Liver (tissue), 9 donors: Measurements from ENCODE around the gene CDH13. TPM values are rescaled to one million over a fixed set of nuclear protein-coding genes. Genes with fewer than 3 reads are reported as not detected.

Source experiments
- DNase-seq: peaks from one replicate; pipeline ENCODE4 v3.0.0-alpha.2; 2017; ENCODE audit warnings: low spot score
- H3K27ac ChIP-seq, 2 donors: one replicate each; pipeline ENCODE4 v1.7.0; 2013; ENCODE audit warnings: inconsistent platforms in 2 of 2, low read length in 2 of 2, control low read depth in 1 of 2, low read depth in 1 of 2, mild to moderate bottlenecking in 1 of 2
- H3K27me3 ChIP-seq, 4 donors: one replicate each; pipeline versions ENCODE4 v1.6.1 to v1.7.0; 2013; ENCODE audit warnings: low read length in 3 of 4, inconsistent platforms in 1 of 4, mild to moderate bottlenecking in 1 of 4, moderate library complexity in 1 of 4; ENCODE audit not compliant: control insufficient read depth in 4 of 4, insufficient read depth in 4 of 4
- H3K36me3 ChIP-seq, 4 donors: one replicate each; pipeline versions ENCODE4 v1.6.1 to v1.7.0; 2013; ENCODE audit warnings: low read length in 3 of 4, mild to moderate bottlenecking in 3 of 4, low read depth in 1 of 4, moderate library complexity in 1 of 4; ENCODE audit not compliant: control insufficient read depth in 4 of 4, insufficient read depth in 3 of 4
- H3K4me1 ChIP-seq, 4 donors: one replicate each; pipeline versions ENCODE4 v1.6.1 to v1.7.0; 2013; ENCODE audit warnings: low read length in 3 of 4, mild to moderate bottlenecking in 3 of 4, moderate library complexity in 1 of 4; ENCODE audit not compliant: control insufficient read depth in 4 of 4, insufficient read depth in 4 of 4
- H3K4me3 ChIP-seq, 3 donors: one replicate each; pipeline versions ENCODE4 v1.6.1 to v1.7.0; 2013; ENCODE audit warnings: low read length in 3 of 3, control low read depth in 1 of 3, low read depth in 1 of 3, mild to moderate bottlenecking in 1 of 3
- H3K9ac ChIP-seq, 2 donors: one replicate each; pipeline ENCODE4 v1.7.0; 2013; ENCODE audit warnings: low read length in 2 of 2, mild to moderate bottlenecking in 2 of 2, moderate library complexity in 2 of 2, control low read depth in 1 of 2, low read depth in 1 of 2
- H3K9me3 ChIP-seq, 4 donors: one replicate each; pipeline versions ENCODE4 v1.6.1 to v1.7.0; 2013; ENCODE audit warnings: low read length in 3 of 4; ENCODE audit not compliant: control insufficient read depth in 4 of 4
- ATF3 ChIP-seq: IDR thresholded peaks from 2 replicates; pipeline ENCODE4 v1.6.1; 2016; ENCODE audit warnings: antibody characterized with exemption
- CTCF ChIP-seq: fragments of 150-350 bp; IDR thresholded peaks from 2 replicates; pipeline ENCODE4 v1.5.1; 2017; ENCODE audit warnings: improper control_type of control experiment, low read depth, low read length; ENCODE audit not compliant: missing input control
- EGR1 ChIP-seq, 2 donors: IDR thresholded peaks; 2 replicates each; pipeline ENCODE4 v1.6.1; 2016 to 2018; ENCODE audit warnings: antibody characterized with exemption in 2 of 2, low read depth in 2 of 2
- FOXA1 ChIP-seq: IDR thresholded peaks from 2 replicates; pipeline ENCODE4 v1.6.1; 2016; ENCODE audit warnings: antibody characterized with exemption
- FOXA2 ChIP-seq: IDR thresholded peaks from 2 replicates; pipeline ENCODE4 v1.6.1; 2016; ENCODE audit warnings: antibody characterized with exemption
- GABPA ChIP-seq, 2 donors: IDR thresholded peaks in 1 of 2; conservative IDR thresholded peaks in 1 of 2; 2 replicates each; pipeline ENCODE4 v1.6.1; 2016; ENCODE audit warnings: antibody characterized with exemption in 2 of 2, mild to moderate bottlenecking in 1 of 2, moderate library complexity in 1 of 2
- HNF4A ChIP-seq, 2 donors: conservative IDR thresholded peaks; 2 replicates each; pipeline ENCODE4 v1.6.1; 2016; ENCODE audit warnings: antibody characterized with exemption in 2 of 2, mild to moderate bottlenecking in 2 of 2
- HNF4G ChIP-seq: IDR thresholded peaks from 2 replicates; pipeline ENCODE4 v1.6.1; 2016; ENCODE audit warnings: antibody characterized with exemption
- JUND ChIP-seq, 2 donors: IDR thresholded peaks; 2 replicates each; pipeline ENCODE4 v1.6.1; 2016; ENCODE audit warnings: antibody characterized with exemption in 2 of 2
- MAX ChIP-seq: IDR thresholded peaks from 2 replicates; pipeline ENCODE4 v1.6.1; 2016; ENCODE audit warnings: antibody characterized with exemption
- NR2F2 ChIP-seq: IDR thresholded peaks from 2 replicates; pipeline ENCODE4 v1.6.1; 2016; ENCODE audit warnings: antibody characterized with exemption
- RAD21 ChIP-seq, 2 donors: IDR thresholded peaks; 2 replicates each; pipeline ENCODE4 v1.6.1; 2016; ENCODE audit warnings: antibody characterized with exemption in 2 of 2, mild to moderate bottlenecking in 2 of 2
- REST ChIP-seq: IDR thresholded peaks from 2 replicates; pipeline ENCODE4 v1.6.1; 2016; ENCODE audit warnings: antibody characterized with exemption, mild to moderate bottlenecking
- RXRA ChIP-seq, 2 donors: IDR thresholded peaks; 2 replicates each; pipeline ENCODE4 v1.6.1; 2017 to 2018; ENCODE audit warnings: antibody characterized with exemption in 2 of 2, mild to moderate bottlenecking in 1 of 2
- SP1 ChIP-seq: IDR thresholded peaks from 2 replicates; pipeline ENCODE4 v1.6.1; 2018; ENCODE audit warnings: antibody characterized with exemption, mild to moderate bottlenecking
- YY1 ChIP-seq: IDR thresholded peaks from 2 replicates; pipeline ENCODE4 v1.6.1; 2016; ENCODE audit warnings: antibody characterized with exemption, mild to moderate bottlenecking
- ZBTB33 ChIP-seq: IDR thresholded peaks from 2 replicates; pipeline ENCODE4 v1.6.1; 2016; ENCODE audit warnings: antibody characterized with exemption
- WGBS: extraction: QIAGEN DNeasy Blood & Tissue Kit; methylation state at CpG from one replicate; pipeline ENCODE4 v1.1.7; 2013; 5-methylcytosine and 5-hydroxymethylcytosine counted together
- polyA plus RNA-seq, 2 donors: library from polyadenylated mRNA; stranded (reverse) in 1 of 2; unstranded in 1 of 2; fragments of 200-250 nt in 1 of 2; fragments of >200 nt in 1 of 2; fragmentation: Nextera tagmentation in 1 of 2; extraction: Ambion mirVana in 1 of 2; gene quantifications; one replicate each; pipeline versions ENCODE4 v1.2.1 to v1.2.3, GENCODE V29; 2013 to 2015
- total RNA-seq, 2 donors: library from RNA; depleted of rRNA; stranded (reverse); fragments of >200 nt; gene quantifications; one replicate each; pipeline ENCODE4 v1.2.3, GENCODE V29; 2014
- donor health status: healthy.
- donor health status: healthy.
- donor health status: healthy.
- donor health status: healthy.
- donor health status: healthy.

Gene CDH13
- total and polyA plus RNA-seq, 4 donors: 0.21 to 1.5 (median 0.58) TPM

GRCh38 chr16:83010776-83011720, 384.3 kb downstream of the CDH13 start:
- Histone ChIP-seq H3K27me3 (no peaks in the 10 kb centered on the region), H3K4me3 (no peak overlapping the region), H3K9me3 (no peaks in the 10 kb centered on the region), H3K27ac (no peak overlapping the region), H3K4me1 (no peaks in the 10 kb centered on the region), H3K36me3 (no peaks in the 10 kb centered on the region), H3K9ac (no peak overlapping the region)
- 80% methylated on average over 15 of the region's 15 CpGs for WGBS
- TF ChIP-seq HNF4G (no peak), FOXA1 (no peak), JUND (IDR thresholded peaks at IDR 0.05) (no peak), NR2F2 (no peak), EGR1 (IDR thresholded peaks at IDR 0.05; ENCODE audit: low read depth in 2 of 2) (no peak), GABPA (IDR thresholded peaks at IDR 0.05 in 1 of 2, conservative IDR thresholded peaks at IDR 0.05 in 1 of 2) (no peak), FOXA2 (no peak), RAD21 (IDR thresholded peaks at IDR 0.05) (no peak), RXRA (IDR thresholded peaks at IDR 0.05) (no peak), YY1 (no peak)
- DNase-seq: no peak

- no peak overlapping the region for H3K4me3 ChIP-seq
- TF ChIP-seq REST (no peak), ATF3 (no peak), MAX (no peak), NR2F2 (no peak), YY1 (no peak), CTCF (no peak), JUND (IDR thresholded peaks at IDR 0.05) (no peak), HNF4A (conservative IDR thresholded peaks at IDR 0.05) (no peak), HNF4G (no peak), GABPA (IDR thresholded peaks at IDR 0.05 in 1 of 2, conservative IDR thresholded peaks at IDR 0.05 in 1 of 2) (no peak), EGR1 (IDR thresholded peaks at IDR 0.05; ENCODE audit: low read depth in 2 of 2) (no peak), FOXA1 (no peak), FOXA2 (no peak), SP1 (no peak), ZBTB33 (no peak)
- no peak for DNase-seq
- H3K9ac ChIP-seq: no peak overlapping the region
- WGBS: 84% methylated on average over 2 of the region's 2 CpGs
- H3K9me3 ChIP-seq: no peaks in the 10 kb centered on the region
- no peak overlapping the region for H3K27ac ChIP-seq
- no peaks in the 10 kb centered on the region for H3K4me1 ChIP-seq
- no peaks in the 10 kb centered on the region for H3K36me3 ChIP-seq
- no peaks in the 10 kb centered on the region for H3K27me3 ChIP-seq
Measured at GRCh38 chr16:83011939-83012338, 385.2 kb downstream of the CDH13 start.
